Fibroblast of lung (primary cell): ENCODE results near the gene PDXDC1.
"Not testable (repeated sequence)": the region's sequence is repeated elsewhere in the genome, so short reads cannot be mapped to it uniquely, and the experiment has no call there.

Source experiments
- EZH2 ChIP-seq: IDR thresholded peaks from 2 replicates; pipeline ENCODE4 v1.5.1; 2012; ENCODE audit warnings: low read length, control low read depth, mild to moderate bottlenecking; ENCODE audit errors: missing control alignments
- TF ChIP-seq, protein P1 (sequence below), 2 donors: IDR thresholded peaks in 1 of 2; conservative IDR thresholded peaks in 1 of 2; 1 replicate in 1 of 2; 2 replicates in 1 of 2; pipeline ENCODE4 v1.5.1; 2011 to 2012; ENCODE audit warnings: low read length in 2 of 2, control low read depth in 1 of 2, inconsistent platforms in 1 of 2, low read depth in 1 of 2, mild to moderate bottlenecking in 1 of 2

DNA sequence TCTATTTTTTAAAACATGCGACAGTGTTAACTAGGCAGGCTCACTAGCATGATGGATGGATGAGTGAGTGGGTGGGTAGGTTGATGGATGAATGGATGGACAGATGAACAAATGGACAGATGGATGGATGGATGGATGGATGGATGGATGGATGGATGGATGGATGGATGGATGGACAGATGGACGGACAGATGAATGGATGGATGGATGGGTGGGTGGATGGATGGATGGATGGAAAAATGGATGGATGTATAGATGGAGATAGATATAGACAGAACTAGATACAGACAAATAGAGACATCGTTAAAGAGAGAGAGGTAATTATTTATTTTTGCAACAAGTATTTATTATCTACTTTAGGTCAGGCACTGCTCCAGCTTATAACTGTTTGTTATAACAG, 205.1 kb downstream of the PDXDC1 start:
- not testable (repeated sequence) for TF ChIP-seq EZH2
- TF ChIP-seq, protein P1, sequence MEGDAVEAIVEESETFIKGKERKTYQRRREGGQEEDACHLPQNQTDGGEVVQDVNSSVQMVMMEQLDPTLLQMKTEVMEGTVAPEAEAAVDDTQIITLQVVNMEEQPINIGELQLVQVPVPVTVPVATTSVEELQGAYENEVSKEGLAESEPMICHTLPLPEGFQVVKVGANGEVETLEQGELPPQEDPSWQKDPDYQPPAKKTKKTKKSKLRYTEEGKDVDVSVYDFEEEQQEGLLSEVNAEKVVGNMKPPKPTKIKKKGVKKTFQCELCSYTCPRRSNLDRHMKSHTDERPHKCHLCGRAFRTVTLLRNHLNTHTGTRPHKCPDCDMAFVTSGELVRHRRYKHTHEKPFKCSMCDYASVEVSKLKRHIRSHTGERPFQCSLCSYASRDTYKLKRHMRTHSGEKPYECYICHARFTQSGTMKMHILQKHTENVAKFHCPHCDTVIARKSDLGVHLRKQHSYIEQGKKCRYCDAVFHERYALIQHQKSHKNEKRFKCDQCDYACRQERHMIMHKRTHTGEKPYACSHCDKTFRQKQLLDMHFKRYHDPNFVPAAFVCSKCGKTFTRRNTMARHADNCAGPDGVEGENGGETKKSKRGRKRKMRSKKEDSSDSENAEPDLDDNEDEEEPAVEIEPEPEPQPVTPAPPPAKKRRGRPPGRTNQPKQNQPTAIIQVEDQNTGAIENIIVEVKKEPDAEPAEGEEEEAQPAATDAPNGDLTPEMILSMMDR (conservative IDR thresholded peaks at IDR 0.05 in 1 of 2, IDR thresholded peaks at IDR 0.05 in 1 of 2; ENCODE audit: low read depth in 1 of 2, low read length in 2 of 2), result not testable (repeated sequence)
